HepG2 (cell line): ENCODE data around the gene STAG3. TPM values are rescaled to one million over a fixed set of nuclear protein-coding genes. Genes with fewer than 3 reads are reported as not detected.

Source experiments
- ARNT ChIP-seq: fragments of 450-650 bp; IDR thresholded peaks from 2 replicates; pipeline ENCODE4 v1.6.1; 2017
- HOXA7 ChIP-seq: sonication (generic); formaldehyde crosslinking; IDR thresholded peaks from 2 replicates; pipeline ENCODE4 v1.8.1; 2022; ENCODE audit warnings: mild to moderate bottlenecking, missing genetic modification reagents, moderate library complexity
- KDM1A ChIP-seq: IDR thresholded peaks from 2 replicates; pipeline ENCODE4 v1.6.1; 2016; ENCODE audit warnings: missing compliant biosample characterization
- KDM2A ChIP-seq: sonication (generic); formaldehyde crosslinking; IDR thresholded peaks from 2 replicates; pipeline ENCODE4 v1.4.0; 2020; ENCODE audit warnings: low read depth, missing genetic modification reagents, borderline replicate concordance
- MATR3 ChIP-seq: sonication (generic); formaldehyde crosslinking; IDR thresholded peaks from 2 replicates; pipeline ENCODE4 v1.4.0; 2020; ENCODE audit warnings: missing genetic modification reagents
- MIER2 ChIP-seq: IDR thresholded peaks from 2 replicates; pipeline ENCODE4 v1.6.1; 2016; ENCODE audit warnings: missing biosample characterization, missing genetic modification reagents
- NFE2L1 ChIP-seq: sonication (generic); formaldehyde crosslinking; IDR thresholded peaks from 2 replicates; pipeline ENCODE4 v1.4.0; 2020; ENCODE audit warnings: missing genetic modification reagents, mild to moderate bottlenecking, borderline replicate concordance
- RBAK ChIP-seq: sonication (generic); formaldehyde crosslinking; IDR thresholded peaks from 2 replicates; pipeline ENCODE4 v1.5.1; 2020; ENCODE audit warnings: mild to moderate bottlenecking, missing genetic modification reagents
- SNAI1 ChIP-seq: sonication (generic); formaldehyde crosslinking; IDR thresholded peaks from 2 replicates; pipeline ENCODE4 v1.5.0; 2020; ENCODE audit warnings: mild to moderate bottlenecking, missing genetic modification reagents, borderline replicate concordance
- SRSF9 ChIP-seq: fragments of 200-400 bp; formaldehyde crosslinking; IDR thresholded peaks from 2 replicates; pipeline ENCODE4 v1.6.1; 2018; ENCODE audit warnings: borderline replicate concordance, mild to moderate bottlenecking, low read depth, low read length; ENCODE audit not compliant: insufficient read depth, poor library complexity, severe bottlenecking
- THAP11 ChIP-seq: IDR thresholded peaks from 2 replicates; pipeline ENCODE4 v1.6.1; 2016; ENCODE audit warnings: missing biosample characterization, missing genetic modification reagents
- ZFAT ChIP-seq: sonication (generic); formaldehyde crosslinking; conservative IDR thresholded peaks from 2 replicates; pipeline ENCODE4 v1.8.1; 2023; ENCODE audit warnings: missing genetic modification reagents, inconsistent platforms
- ZMAT5 ChIP-seq: sonication (generic); formaldehyde crosslinking; IDR thresholded peaks from 2 replicates; pipeline ENCODE4 v1.5.0; 2020; ENCODE audit warnings: mild to moderate bottlenecking, low read depth, missing genetic modification reagents, borderline replicate concordance
- ZNF263 ChIP-seq: sonication (generic); formaldehyde crosslinking; IDR thresholded peaks from 2 replicates; pipeline ENCODE4 v1.4.0; 2020; ENCODE audit warnings: missing genetic modification reagents
- ZNF354B ChIP-seq: sonication (generic); formaldehyde crosslinking; IDR thresholded peaks from 2 replicates; pipeline ENCODE4 v1.8.0; 2022; ENCODE audit warnings: mild to moderate bottlenecking, missing genetic modification reagents
- ZNF660 ChIP-seq: sonication (generic); formaldehyde crosslinking; IDR thresholded peaks from 2 replicates; pipeline ENCODE4 v1.5.1; 2020; ENCODE audit warnings: mild to moderate bottlenecking, low read depth, missing genetic modification reagents, borderline replicate concordance
- ZNF710 ChIP-seq: sonication (generic); formaldehyde crosslinking; IDR thresholded peaks from 2 replicates; pipeline ENCODE4 v1.5.0; 2020; ENCODE audit warnings: mild to moderate bottlenecking, missing genetic modification reagents, borderline replicate concordance
- ZNF83 ChIP-seq: sonication (generic); formaldehyde crosslinking; IDR thresholded peaks from 2 replicates; pipeline ENCODE4 v1.4.0; 2020; ENCODE audit warnings: missing genetic modification reagents, mild to moderate bottlenecking, borderline replicate concordance
- polyA plus RNA-seq, 8 experiments: library from polyadenylated mRNA; depleted of rRNA in 3 of 8; stranded (reverse) in 7 of 8; unstranded in 1 of 8; fragments of >200 nt; fragmentation: Illumina TruSeq in 4 of 8; extraction: Trizol in 4 of 8; gene quantifications; 2 replicates each; pipeline versions ENCODE4 v1.2.1 to v1.2.3, GENCODE V29; 2011 to 2016; ENCODE audit warnings: low read depth in 4 of 8, missing spikeins in 1 of 8, mixed read lengths in 1 of 8; ENCODE audit not compliant: insufficient read depth in 1 of 8
- total RNA-seq, 5 experiments: library from RNA; depleted of rRNA; stranded (reverse); fragments of >200 nt; fragmentation: Illumina TruSeq; extraction: Trizol; gene quantifications; 2 replicates each; pipeline ENCODE4 v1.2.3, GENCODE V29; 2016; ENCODE audit warnings: low read depth in 1 of 5
- TF ChIP-seq, protein P1 (sequence below): sonication (generic); formaldehyde crosslinking; IDR thresholded peaks from 2 replicates; pipeline ENCODE4 v1.5.0; 2020; ENCODE audit warnings: missing genetic modification reagents
- TF ChIP-seq, protein P2 (sequence below): sonication (generic); formaldehyde crosslinking; IDR thresholded peaks from one replicate; pipeline ENCODE4 v1.5.1; 2020; ENCODE audit warnings: mild to moderate bottlenecking, missing genetic modification reagents; ENCODE audit errors: not compliant biosample characterization

STAG3 gene
- total and polyA plus RNA-seq, 2 of the 13 experiments (the other 11 are each of a cell fraction or from before 2014, with no cell fraction given) = 0.09 to 0.33 TPM

GRCh38 chr7:100132697-100133151, 45.0 kb upstream of the STAG3 start (continued):
- TF ChIP-seq ZNF710 (CRISPR knock-in tag) (no peak), MIER2 (CRISPR knock-in tag) (no peak), THAP11 (CRISPR knock-in tag) (peak; percentile 23; the same call in 1 of the 2 replicates), HOXA7 (no peak), KDM2A (CRISPR knock-in tag) (peak; percentile 45), MATR3 (CRISPR knock-in tag) (no peak), KDM1A (CRISPR knock-in tag) (no peak), ZNF354B (no peak), RBAK (no peak), ZMAT5 (CRISPR knock-in tag) (no peak), NFE2L1 (CRISPR knock-in tag) (no peak), ZFAT (CRISPR knock-in tag) (no peak), ARNT (no peak), ZNF263 (CRISPR knock-in tag) (no peak), SNAI1 (CRISPR knock-in tag) (no peak), ZNF660 (CRISPR knock-in tag) (no peak), SRSF9 (no peak), ZNF83 (no peak)
- TF ChIP-seq, protein P1, sequence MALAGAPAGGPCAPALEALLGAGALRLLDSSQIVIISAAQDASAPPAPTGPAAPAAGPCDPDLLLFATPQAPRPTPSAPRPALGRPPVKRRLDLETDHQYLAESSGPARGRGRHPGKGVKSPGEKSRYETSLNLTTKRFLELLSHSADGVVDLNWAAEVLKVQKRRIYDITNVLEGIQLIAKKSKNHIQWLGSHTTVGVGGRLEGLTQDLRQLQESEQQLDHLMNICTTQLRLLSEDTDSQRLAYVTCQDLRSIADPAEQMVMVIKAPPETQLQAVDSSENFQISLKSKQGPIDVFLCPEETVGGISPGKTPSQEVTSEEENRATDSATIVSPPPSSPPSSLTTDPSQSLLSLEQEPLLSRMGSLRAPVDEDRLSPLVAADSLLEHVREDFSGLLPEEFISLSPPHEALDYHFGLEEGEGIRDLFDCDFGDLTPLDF (CRISPR knock-in tag) = no peak
- TF ChIP-seq, protein P2, sequence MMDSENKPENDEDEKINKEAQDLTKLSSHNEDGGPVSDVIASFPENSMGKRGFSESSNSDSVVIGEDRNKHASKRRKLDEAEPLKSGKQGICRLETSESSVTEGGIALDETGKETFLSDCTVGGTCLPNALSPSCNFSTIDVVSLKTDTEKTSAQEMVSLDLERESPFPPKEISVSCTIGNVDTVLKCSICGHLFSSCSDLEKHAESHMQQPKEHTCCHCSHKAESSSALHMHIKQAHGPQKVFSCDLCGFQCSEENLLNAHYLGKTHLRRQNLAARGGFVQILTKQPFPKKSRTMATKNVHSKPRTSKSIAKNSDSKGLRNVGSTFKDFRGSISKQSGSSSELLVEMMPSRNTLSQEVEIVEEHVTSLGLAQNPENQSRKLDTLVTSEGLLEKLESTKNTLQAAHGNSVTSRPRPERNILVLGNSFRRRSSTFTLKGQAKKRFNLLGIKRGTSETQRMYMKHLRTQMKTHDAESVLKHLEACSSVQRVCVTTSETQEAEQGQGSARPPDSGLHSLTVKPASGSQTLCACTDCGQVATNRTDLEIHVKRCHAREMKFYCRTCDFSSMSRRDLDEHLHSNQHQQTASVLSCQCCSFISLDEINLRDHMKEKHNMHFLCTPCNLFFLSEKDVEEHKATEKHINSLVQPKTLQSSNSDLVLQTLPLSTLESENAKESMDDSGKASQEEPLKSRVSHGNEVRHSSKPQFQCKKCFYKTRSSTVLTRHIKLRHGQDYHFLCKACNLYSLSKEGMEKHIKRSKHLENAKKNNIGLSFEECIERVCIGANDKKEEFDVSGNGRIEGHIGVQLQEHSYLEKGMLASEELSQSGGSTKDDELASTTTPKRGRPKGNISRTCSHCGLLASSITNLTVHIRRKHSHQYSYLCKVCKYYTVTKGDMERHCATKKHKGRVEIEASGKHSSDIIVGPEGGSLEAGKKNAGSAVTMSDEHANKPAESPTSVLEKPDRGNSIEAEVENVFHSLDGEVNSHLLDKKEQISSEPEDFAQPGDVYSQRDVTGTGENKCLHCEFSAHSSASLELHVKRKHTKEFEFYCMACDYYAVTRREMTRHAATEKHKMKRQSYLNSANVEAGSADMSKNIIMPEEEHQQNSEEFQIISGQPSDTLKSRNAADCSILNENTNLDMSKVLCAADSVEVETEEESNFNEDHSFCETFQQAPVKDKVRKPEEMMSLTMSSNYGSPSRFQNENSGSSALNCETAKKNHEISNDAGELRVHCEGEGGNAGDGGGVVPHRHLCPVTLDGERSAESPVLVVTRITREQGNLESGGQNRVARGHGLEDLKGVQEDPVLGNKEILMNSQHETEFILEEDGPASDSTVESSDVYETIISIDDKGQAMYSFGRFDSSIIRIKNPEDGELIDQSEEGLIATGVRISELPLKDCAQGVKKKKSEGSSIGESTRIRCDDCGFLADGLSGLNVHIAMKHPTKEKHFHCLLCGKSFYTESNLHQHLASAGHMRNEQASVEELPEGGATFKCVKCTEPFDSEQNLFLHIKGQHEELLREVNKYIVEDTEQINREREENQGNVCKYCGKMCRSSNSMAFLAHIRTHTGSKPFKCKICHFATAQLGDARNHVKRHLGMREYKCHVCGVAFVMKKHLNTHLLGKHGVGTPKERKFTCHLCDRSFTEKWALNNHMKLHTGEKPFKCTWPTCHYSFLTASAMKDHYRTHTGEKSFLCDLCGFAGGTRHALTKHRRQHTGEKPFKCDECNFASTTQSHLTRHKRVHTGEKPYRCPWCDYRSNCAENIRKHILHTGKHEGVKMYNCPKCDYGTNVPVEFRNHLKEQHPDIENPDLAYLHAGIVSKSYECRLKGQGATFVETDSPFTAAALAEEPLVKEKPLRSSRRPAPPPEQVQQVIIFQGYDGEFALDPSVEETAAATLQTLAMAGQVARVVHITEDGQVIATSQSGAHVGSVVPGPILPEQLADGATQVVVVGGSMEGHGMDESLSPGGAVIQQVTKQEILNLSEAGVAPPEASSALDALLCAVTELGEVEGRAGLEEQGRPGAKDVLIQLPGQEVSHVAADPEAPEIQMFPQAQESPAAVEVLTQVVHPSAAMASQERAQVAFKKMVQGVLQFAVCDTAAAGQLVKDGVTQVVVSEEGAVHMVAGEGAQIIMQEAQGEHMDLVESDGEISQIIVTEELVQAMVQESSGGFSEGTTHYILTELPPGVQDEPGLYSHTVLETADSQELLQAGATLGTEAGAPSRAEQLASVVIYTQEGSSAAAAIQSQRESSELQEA (CRISPR knock-in tag) = no peak
